Dermis lymphatic vessel endothelial cell (primary cell): Measurements from ENCODE around the gene SERPINB10. TPM values are rescaled to one million over a fixed set of nuclear protein-coding genes. Genes with fewer than 3 reads are reported as not detected.

Experiments used
- total RNA-seq: library from RNA; depleted of rRNA; stranded (reverse); fragments of >200 nt; gene quantifications from 2 replicates; pipeline ENCODE4 v1.2.1, GENCODE V29; 2014

SERPINB10 gene
- total RNA-seq, result not detected in 2 replicates

GRCh38 chr18:63907664-63908063 is at the start of gene SERPINB10:
TSS of gene SERPINB10 (plus strand) at chr18:63907958. CDS start at chr18:63915511, 7,553 bp downstream.

GRCh38 chr18:63887424-63887823 is 20.3 kb upstream of the SERPINB10 start, which contains the start of gene SERPINB2:
TSS of gene SERPINB2 (plus strand) at chr18:63887705. CDS start at chr18:63891445, 3,740 bp downstream.

GRCh38 chr18:63949068-63949737 is 41.4 kb downstream of the SERPINB10 start, which contains the start of gene HMSD:
TSS of gene HMSD (plus strand) at chr18:63949301. CDS start at chr18:63953456, 4,155 bp downstream.

GRCh38 chr18:63969942-63970808 is 62.4 kb downstream of the SERPINB10 start, which contains the start of gene SERPINB8:
TSS of gene SERPINB8 (plus strand) at chr18:63970081. CDS start at chr18:63978309, 8,228 bp downstream.

Other genes starting within 250 kb of the SERPINB10 start
- not detected in 2 replicates for gene SERPINB3, start 246.1 kb upstream of the SERPINB10 start, total RNA-seq
- not detected in 2 replicates for gene SERPINB11, start 205.0 kb upstream of the SERPINB10 start, total RNA-seq
- gene SERPINB7, start 132.5 kb upstream of the SERPINB10 start, total RNA-seq, result 0.22 TPM in 1 of 2 replicates, not detected in the other
- not detected in 2 replicates for gene SERPINB2, start 20.3 kb upstream of the SERPINB10 start, total RNA-seq
- gene HMSD, start 41.3 kb downstream of the SERPINB10 start, total RNA-seq, result not detected in 2 replicates
- gene SERPINB8, start 62.1 kb downstream of the SERPINB10 start, total RNA-seq, result 1.7 and 2.7 TPM in 2 replicates
- not detected in 2 replicates for gene LINC00305, start 241.1 kb downstream of the SERPINB10 start, total RNA-seq